Activated naive CD8-positive, alpha-beta T cell (primary cell): Measurements from ENCODE around the gene KRT20.
"Not testable (repeated sequence)": the region's sequence is repeated elsewhere in the genome, so short reads cannot be mapped to it uniquely, and the experiment has no call there.

Experiments
- H3K27ac Mint-ChIP-seq: one replicate; pipeline ENCODE4 v1.8.0; 2021; ENCODE audit warnings: mixed read lengths
- H3K27me3 Mint-ChIP-seq: one replicate; pipeline ENCODE4 v1.8.0; 2021; ENCODE audit warnings: mixed read lengths
- H3K36me3 Mint-ChIP-seq: one replicate; pipeline ENCODE4 v1.8.0; 2021; ENCODE audit warnings: mixed read lengths
- H3K4me1 Mint-ChIP-seq: one replicate; pipeline ENCODE4 v1.8.0; 2021; ENCODE audit warnings: low read depth, mixed read lengths
- H3K4me3 Mint-ChIP-seq: one replicate; pipeline ENCODE4 v1.8.0; 2021; ENCODE audit warnings: mild to moderate bottlenecking, mixed read lengths
- H3K9me3 Mint-ChIP-seq: one replicate; pipeline ENCODE4 v1.8.0; 2021; ENCODE audit warnings: low read depth, mixed read lengths

KRT20 gene

DNA sequence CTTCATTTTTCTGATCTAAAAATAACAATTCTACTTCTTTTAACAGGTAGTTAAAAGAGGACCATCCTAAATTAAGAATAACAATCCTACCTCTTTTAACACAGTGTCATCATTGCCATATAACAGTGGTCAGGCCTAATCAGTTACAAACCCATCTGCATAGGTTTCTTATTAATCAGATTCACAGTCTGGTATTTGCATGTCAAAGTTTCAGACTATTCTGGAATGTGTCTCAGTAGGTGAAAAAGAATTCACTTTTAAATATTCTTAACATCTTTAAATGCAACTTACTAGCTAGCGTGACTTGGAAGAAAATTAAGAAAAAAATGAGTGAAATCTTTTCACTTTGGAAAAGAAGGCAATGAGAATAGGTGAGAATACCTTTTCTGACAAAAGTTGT, 11.2 kb downstream of the KRT20 start:
- peaks cover 10% of the 10 kb centered on the region for H3K27me3 Mint-ChIP-seq
- no peak overlapping the region for H3K4me3 Mint-ChIP-seq
- H3K4me1 Mint-ChIP-seq = no peaks in the 10 kb centered on the region
- H3K36me3 Mint-ChIP-seq = no peaks in the 10 kb centered on the region
- no peaks in the 10 kb centered on the region for H3K9me3 Mint-ChIP-seq
- H3K27ac Mint-ChIP-seq = no peak overlapping the region

DNA sequence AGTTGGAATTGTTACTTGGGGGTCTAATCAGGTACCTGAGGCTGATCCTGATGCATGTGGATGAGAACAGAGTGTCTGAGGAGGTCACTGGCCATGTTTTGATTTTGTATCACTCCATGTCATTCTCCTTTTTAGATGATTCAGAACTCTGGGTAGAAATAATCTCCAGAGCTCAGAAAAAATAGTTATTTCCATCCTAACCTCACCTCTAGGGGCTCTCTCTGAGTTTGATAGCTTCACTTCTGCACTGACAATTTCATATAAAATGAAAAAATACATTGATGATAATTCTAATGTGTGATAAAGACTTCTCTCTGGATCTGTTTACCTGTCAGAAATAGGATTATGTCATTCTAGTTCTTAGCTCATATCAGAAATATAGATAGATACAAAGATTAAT, 11.8 kb downstream of the KRT20 start:
- H3K27ac Mint-ChIP-seq = no peak overlapping the region
- no peaks in the 10 kb centered on the region for H3K9me3 Mint-ChIP-seq
- no peak overlapping the region for H3K4me3 Mint-ChIP-seq
- H3K4me1 Mint-ChIP-seq = no peaks in the 10 kb centered on the region
- no peaks in the 10 kb centered on the region for H3K36me3 Mint-ChIP-seq
- peaks cover 10% of the 10 kb centered on the region for H3K27me3 Mint-ChIP-seq

- Mint-ChIP-seq H3K27me3 (peaks cover 11% of the 10 kb centered on the region), H3K36me3 (no peaks in the 10 kb centered on the region), H3K4me1 (no peaks in the 10 kb centered on the region), H3K4me3 (no peak overlapping the region), H3K9me3 (no peaks in the 10 kb centered on the region), H3K27ac (no peak overlapping the region)
These were observed 12.6 kb downstream of the KRT20 start for GRCh38 chr17:40872416-40872815.

GRCh38 chr17:40871316-40871715, 13.7 kb downstream of the KRT20 start:
- no peaks in the 10 kb centered on the region for H3K9me3 Mint-ChIP-seq
- H3K27me3 Mint-ChIP-seq = peaks cover 11% of the 10 kb centered on the region
- no peaks in the 10 kb centered on the region for H3K4me1 Mint-ChIP-seq
- no peak overlapping the region for H3K27ac Mint-ChIP-seq
- no peaks in the 10 kb centered on the region for H3K36me3 Mint-ChIP-seq
- H3K4me3 Mint-ChIP-seq = no peak overlapping the region

GRCh38 chr17:40870136-40870535, 14.9 kb downstream of the KRT20 start:
- Mint-ChIP-seq H3K27me3 (peaks cover 11% of the 10 kb centered on the region), H3K4me1 (no peaks in the 10 kb centered on the region), H3K36me3 (no peaks in the 10 kb centered on the region), H3K9me3 (no peaks in the 10 kb centered on the region), H3K4me3 (no peak overlapping the region), H3K27ac (no peak overlapping the region)

DNA sequence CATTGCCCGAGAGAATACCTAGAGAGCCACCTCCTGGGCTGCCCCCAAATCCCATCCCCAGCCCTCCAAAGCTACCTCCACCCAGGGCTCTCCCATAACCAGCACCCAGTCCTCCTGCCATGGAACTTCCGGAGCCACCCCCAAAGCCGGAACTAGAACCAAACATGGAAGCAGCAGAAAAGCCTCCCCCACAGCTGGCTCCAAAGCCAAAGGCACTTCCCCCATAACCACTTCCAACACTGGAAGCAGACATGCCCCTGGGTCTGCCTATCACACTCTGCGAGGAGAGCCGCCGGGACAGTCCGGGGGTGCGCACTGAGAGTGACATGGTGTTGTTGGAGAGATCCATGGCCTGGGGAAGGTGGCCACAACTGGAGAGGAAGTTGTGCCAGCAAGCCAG, 18.2 kb downstream of the KRT20 start, which contains the start of gene KRT12:
Gene KRT12, minus strand, starts transcription at position 386 of the 400 bp plus-strand sequence. Its CDS starts 37 bp downstream, at position 349.
- Mint-ChIP-seq H3K4me1 (no peaks in the 10 kb centered on the region), H3K4me3 (no peak within 1 kb of the TSS), H3K27ac (no peak within 1 kb of the TSS), H3K9me3 (no peaks in the 10 kb centered on the region), H3K36me3 (no peaks in the 10 kb centered on the region), H3K27me3 (peaks cover 6% of the 10 kb centered on the region)

DNA sequence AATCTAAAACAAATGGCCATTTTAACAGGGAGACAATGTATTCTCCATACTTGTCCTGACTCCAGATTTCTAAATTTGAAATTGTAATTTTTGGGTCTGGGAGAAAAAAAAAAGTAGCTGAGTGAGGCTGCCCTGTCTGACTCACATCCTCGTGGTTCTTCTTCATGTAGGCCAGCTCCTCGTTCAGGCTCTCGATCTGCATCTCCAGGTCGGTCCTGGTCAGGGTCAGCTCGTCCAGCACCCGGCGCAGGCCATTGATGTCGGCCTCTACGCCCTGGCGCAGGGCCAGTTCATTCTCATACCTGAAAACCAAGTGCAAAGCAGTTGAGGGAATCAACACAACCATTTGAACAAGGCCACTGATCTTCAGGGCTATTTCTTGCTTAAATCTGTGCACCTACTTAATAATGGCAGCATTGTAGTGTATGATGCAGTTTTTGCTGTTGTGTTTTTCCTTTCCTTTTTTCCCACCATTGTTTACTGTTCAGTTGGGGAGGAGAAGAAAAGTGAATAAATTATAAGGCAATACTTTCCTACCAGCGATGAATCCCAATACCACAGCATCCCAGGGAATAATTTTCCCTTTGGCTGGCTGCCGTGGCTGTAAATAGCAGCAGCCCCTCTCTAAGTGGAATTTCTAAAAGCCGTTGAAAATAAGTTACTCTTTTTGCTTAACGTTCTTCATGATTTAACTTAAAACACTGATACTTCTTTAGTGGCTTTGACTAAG, 20.2 kb downstream of the KRT20 start:
- Mint-ChIP-seq H3K36me3 (no peaks in the 10 kb centered on the region), H3K4me3 (no peak overlapping the region), H3K4me1 (no peaks in the 10 kb centered on the region), H3K27ac (no peak overlapping the region), H3K27me3 (peaks cover 6% of the 10 kb centered on the region), H3K9me3 (no peaks in the 10 kb centered on the region)

- Mint-ChIP-seq H3K27ac (no peak overlapping the region), H3K9me3 (no peaks in the 10 kb centered on the region), H3K4me3 (no peak overlapping the region), H3K36me3 (no peaks in the 10 kb centered on the region), H3K4me1 (no peaks in the 10 kb centered on the region), H3K27me3 (peaks cover 3% of the 10 kb centered on the region)
These were observed 21.9 kb downstream of the KRT20 start for GRCh38 chr17:40862985-40863733.

DNA sequence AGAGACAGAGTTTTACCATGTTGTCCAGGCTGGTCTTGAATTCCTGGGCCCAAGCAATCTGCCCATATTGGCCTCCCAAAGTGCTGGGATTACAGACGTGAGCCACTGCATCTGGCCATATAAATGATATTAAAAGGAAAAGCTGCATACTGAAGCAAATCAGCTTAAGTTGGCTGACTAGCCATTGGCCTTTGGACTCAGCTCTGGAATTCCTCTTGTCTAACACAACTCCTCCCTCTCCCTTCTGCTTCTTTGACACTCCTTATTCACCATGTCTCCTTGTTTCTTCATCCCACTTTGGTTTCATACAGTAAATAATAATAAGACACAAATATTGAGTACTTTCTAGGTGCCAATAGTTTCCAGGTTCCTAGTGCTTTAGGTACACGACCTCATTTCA, 25.5 kb downstream of the KRT20 start:
- Mint-ChIP-seq H3K4me1 (peaks cover 2% of the 10 kb centered on the region), H3K36me3 (no peaks in the 10 kb centered on the region), H3K9me3 (no peaks in the 10 kb centered on the region), H3K27me3 (peaks cover 5% of the 10 kb centered on the region), H3K4me3 (no peak overlapping the region), H3K27ac (no peak overlapping the region)

GRCh38 chr17:40858667-40859066, 26.4 kb downstream of the KRT20 start:
- H3K9me3 Mint-ChIP-seq, H3K27me3 Mint-ChIP-seq, H3K4me1 Mint-ChIP-seq, H3K4me3 Mint-ChIP-seq, H3K27ac Mint-ChIP-seq, H3K36me3 Mint-ChIP-seq: not testable (repeated sequence)

GRCh38 chr17:40857535-40857934, 27.5 kb downstream of the KRT20 start:
- H3K36me3 Mint-ChIP-seq = no peaks in the 10 kb centered on the region
- no peak overlapping the region for H3K27ac Mint-ChIP-seq
- H3K27me3 Mint-ChIP-seq = peaks cover 9% of the 10 kb centered on the region
- peaks cover 5% of the 10 kb centered on the region for H3K4me1 Mint-ChIP-seq
- no peak overlapping the region for H3K4me3 Mint-ChIP-seq
- no peaks in the 10 kb centered on the region for H3K9me3 Mint-ChIP-seq

DNA sequence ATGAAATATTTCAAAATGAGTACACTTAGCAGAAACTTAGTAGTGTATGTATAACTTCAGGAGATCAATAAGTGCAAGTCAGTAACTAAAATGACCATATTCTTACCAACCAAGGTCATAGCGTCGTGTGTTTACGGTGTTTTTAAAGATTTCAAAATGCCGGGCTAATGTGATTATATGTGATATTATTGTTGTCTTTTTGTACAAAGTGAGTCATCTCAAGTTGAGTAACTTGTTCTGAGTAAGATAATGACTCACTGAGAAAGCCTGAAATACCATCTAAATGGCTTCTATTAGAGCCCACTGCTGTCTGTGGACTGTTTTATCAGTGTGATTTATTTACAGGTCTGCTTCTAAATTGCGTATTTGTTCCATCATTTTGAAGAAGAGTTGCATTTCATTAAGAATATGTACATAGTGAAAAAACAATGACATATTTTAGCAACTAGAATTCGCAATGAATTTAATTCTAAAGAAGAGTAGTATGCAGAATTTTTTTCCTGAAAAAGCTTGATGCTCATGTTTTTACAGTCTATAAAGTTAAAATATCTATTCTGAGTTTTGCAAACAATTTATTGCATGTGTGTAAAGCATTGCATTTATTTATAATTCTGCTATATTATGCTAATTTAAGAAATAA, 30.7 kb downstream of the KRT20 start:
- H3K36me3 Mint-ChIP-seq = no peaks in the 10 kb centered on the region
- H3K9me3 Mint-ChIP-seq = no peaks in the 10 kb centered on the region
- H3K4me1 Mint-ChIP-seq = peaks cover 5% of the 10 kb centered on the region
- H3K4me3 Mint-ChIP-seq = no peak overlapping the region
- H3K27ac Mint-ChIP-seq = no peak overlapping the region
- peaks cover 11% of the 10 kb centered on the region for H3K27me3 Mint-ChIP-seq

DNA sequence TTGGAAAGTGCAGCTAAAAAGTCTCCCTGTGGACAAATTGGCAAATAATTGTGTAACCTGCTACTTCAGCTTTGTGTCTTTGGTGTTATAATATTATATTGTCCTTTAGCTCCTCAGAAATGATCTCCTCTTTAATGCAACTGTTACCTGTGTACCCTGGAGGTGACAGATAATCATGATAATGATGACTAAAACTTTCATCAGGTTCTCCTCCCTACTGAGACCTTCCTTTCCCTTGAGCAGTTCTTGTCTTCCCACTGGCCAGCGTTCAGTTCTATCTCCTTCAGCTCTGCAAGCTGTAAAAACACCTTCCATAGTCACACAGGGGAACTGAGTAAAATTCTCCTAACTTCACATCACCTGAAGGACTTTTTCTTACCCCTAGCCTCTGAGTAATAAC, 32.7 kb downstream of the KRT20 start:
- no peak overlapping the region for H3K27ac Mint-ChIP-seq
- no peak overlapping the region for H3K4me3 Mint-ChIP-seq
- peaks cover 12% of the 10 kb centered on the region for H3K27me3 Mint-ChIP-seq
- peaks cover 5% of the 10 kb centered on the region for H3K4me1 Mint-ChIP-seq
- no peaks in the 10 kb centered on the region for H3K36me3 Mint-ChIP-seq
- no peaks in the 10 kb centered on the region for H3K9me3 Mint-ChIP-seq

- Mint-ChIP-seq H3K4me3 (no peak overlapping the region), H3K36me3 (no peaks in the 10 kb centered on the region), H3K4me1 (peaks cover 3% of the 10 kb centered on the region), H3K27me3 (peaks cover 16% of the 10 kb centered on the region), H3K27ac (no peak overlapping the region), H3K9me3 (no peaks in the 10 kb centered on the region)
These were observed 34.6 kb downstream of the KRT20 start for GRCh38 chr17:40850293-40850972.

- H3K4me3 Mint-ChIP-seq = no peak overlapping the region
- no peaks in the 10 kb centered on the region for H3K36me3 Mint-ChIP-seq
- H3K27me3 Mint-ChIP-seq = peaks cover 22% of the 10 kb centered on the region
- no peak overlapping the region for H3K27ac Mint-ChIP-seq
- H3K9me3 Mint-ChIP-seq = no peaks in the 10 kb centered on the region
- peaks cover 3% of the 10 kb centered on the region for H3K4me1 Mint-ChIP-seq
These were observed 35.3 kb downstream of the KRT20 start for GRCh38 chr17:40849723-40850122.
